AG04449 (cell line): ENCODE results near the gene EQTN.

Source experiments
- CTCF ChIA-PET: fragments of 350-600 bp; formaldehyde crosslinking; extraction: SDS; loops from one replicate; lab custom pipeline; 2021; ENCODE audit warnings: antibody characterized with exemption; lab: Yijun Ruan, JAX
- POLR2A ChIA-PET: fragments of 400-600, 350-600 bp; formaldehyde crosslinking; extraction: SDS; loops from one replicate; lab custom pipeline; 2020; ENCODE audit warnings: antibody characterized with exemption, inconsistent platforms; lab: Yijun Ruan, JAX
- DNase-seq: peaks from one replicate; pipeline ENCODE4 v3.0.0-alpha.2; 2010; ENCODE audit warnings: low read depth, low spot score
- H3K4me3 ChIP-seq: 2 replicates; pipeline ENCODE4 v1.5.1; 2011; ENCODE audit warnings: low read depth, mild to moderate bottlenecking, control low read depth, low read length
- CTCF ChIP-seq: IDR thresholded peaks from one replicate; pipeline ENCODE4 v1.5.1; 2011; ENCODE audit warnings: mild to moderate bottlenecking, moderate library complexity, low read length, control low read depth, inconsistent platforms; ENCODE audit not compliant: insufficient read depth; ENCODE audit errors: missing control alignments

EQTN gene

GRCh38 chr9:27308691-27309390 lies 11.9 kb upstream of the EQTN start:
- H3K4me3 ChIP-seq, result no peak overlapping the region
- POLR2A ChIA-PET, result no interaction called here
- DNase-seq, result no peak
- no peak for TF ChIP-seq CTCF
- CTCF ChIA-PET, result no interaction called here

GRCh38 chr9:27304521-27304920 lies 7.6 kb upstream of the EQTN start:
- POLR2A ChIA-PET, result no interaction called here
- no peak for TF ChIP-seq CTCF
- CTCF ChIA-PET, result interaction anchor here (1.2 kb wide), 1 partner anchor 28 kb away, joined by 4 read pairs; no protein-coding TSS in a partner anchor
- no peak for DNase-seq
- H3K4me3 ChIP-seq, result no peak overlapping the region

- DNase-seq, result no peak
- ChIA-PET CTCF (no interaction called here), POLR2A (no interaction called here)
- no peak overlapping the region for H3K4me3 ChIP-seq
- TF ChIP-seq CTCF, result no peak
Observed at GRCh38 chr9:27303219-27303618, 6.3 kb upstream of the EQTN start.

- CTCF ChIA-PET, result interaction anchor here (0.9 kb wide), 1 partner anchor 23 kb away, joined by 3 read pairs; no protein-coding TSS in a partner anchor
- no peak for TF ChIP-seq CTCF
- no peak for DNase-seq
- POLR2A ChIA-PET, result no interaction called here
- no peak overlapping the region for H3K4me3 ChIP-seq
Observed at GRCh38 chr9:27293996-27294395, 3.0 kb downstream of the EQTN start.

- CTCF ChIA-PET, result no interaction called here
- no peak for DNase-seq
- TF ChIP-seq CTCF, result no peak
- H3K4me3 ChIP-seq, result no peak overlapping the region
- POLR2A ChIA-PET, result no interaction called here
Observed at GRCh38 chr9:27292659-27293405, 4.1 kb downstream of the EQTN start.

GRCh38 chr9:27291292-27291691 lies 5.7 kb downstream of the EQTN start:
- CTCF ChIA-PET, result interaction anchor here (1.2 to 2.0 kb wide), 2 partner anchors 11 to 15 kb away, joined by 6 to 7 read pairs; no protein-coding TSS in a partner anchor
- no peak for DNase-seq
- no peak for TF ChIP-seq CTCF
- H3K4me3 ChIP-seq, result no peak overlapping the region
- POLR2A ChIA-PET, result no interaction called here
